Stimulated activated CD4-positive, alpha-beta T cell treated with anti-CD3 and anti-CD28 coated beads, Interleukin-2, amount 100 ng/mL, for 24 hours (primary cell): ENCODE results near the gene NLN.
"Not testable (repeated sequence)": the region's sequence is repeated elsewhere in the genome, so short reads cannot be mapped to it uniquely, and the experiment has no call there.

Experiments used
- DNase-seq, 2 donors: peaks; one replicate each; pipeline ENCODE4 v3.0.0-alpha.2; 2020

Gene NLN

DNA sequence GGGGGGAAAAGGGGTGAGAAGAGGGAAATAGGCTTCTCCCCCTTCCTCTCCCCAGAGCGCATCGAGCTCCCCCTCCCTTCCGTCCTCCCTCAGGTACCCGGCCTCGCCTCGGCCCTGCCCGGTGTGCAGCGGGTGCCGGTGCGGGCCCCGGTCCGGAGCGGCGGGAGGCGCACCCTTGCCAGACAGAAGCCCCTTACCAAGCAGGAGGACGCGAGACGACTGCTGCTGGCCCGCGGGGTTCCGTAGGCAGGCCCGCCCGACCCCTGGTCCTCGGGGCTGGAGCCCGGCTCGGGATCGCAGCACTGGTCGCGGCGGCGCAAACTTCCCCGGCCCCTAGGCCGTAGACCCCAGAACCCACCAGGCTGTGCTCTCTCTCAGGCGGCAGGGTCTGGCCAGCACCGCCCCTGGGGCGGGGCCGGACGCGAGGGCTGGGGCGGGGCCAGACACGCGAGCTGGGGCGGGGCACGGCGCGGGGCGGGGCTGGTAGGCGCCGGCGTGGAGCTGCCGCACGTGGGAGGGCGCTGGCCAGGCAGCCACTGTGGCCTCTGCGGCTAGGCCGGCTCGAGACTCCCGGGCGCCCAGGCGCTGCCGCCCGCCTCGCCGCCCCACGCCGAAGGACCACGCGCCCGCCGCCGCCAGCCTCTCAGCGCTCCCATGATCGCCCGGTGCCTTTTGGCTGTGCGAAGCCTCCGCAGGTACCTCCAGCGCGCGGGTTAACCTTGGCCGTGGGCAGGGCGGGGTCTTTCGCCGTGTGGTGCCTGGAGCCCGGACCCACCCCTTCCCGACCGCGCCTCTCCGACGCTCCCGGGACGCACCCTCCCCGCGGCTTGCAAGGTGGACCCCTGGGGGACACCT is at the start of gene NLN, which contains the start of gene SGTB:
TSS of gene NLN (plus strand) at position 486 of the 855 bp plus-strand sequence. CDS start at position 655, 169 bp downstream.
TSS of gene SGTB (minus strand) at position 390 of the 855 bp plus-strand sequence. CDS start 1,302 bp downstream, outside the sequence.
- DNase-seq: peak; percentile 86 to 90

DNA sequence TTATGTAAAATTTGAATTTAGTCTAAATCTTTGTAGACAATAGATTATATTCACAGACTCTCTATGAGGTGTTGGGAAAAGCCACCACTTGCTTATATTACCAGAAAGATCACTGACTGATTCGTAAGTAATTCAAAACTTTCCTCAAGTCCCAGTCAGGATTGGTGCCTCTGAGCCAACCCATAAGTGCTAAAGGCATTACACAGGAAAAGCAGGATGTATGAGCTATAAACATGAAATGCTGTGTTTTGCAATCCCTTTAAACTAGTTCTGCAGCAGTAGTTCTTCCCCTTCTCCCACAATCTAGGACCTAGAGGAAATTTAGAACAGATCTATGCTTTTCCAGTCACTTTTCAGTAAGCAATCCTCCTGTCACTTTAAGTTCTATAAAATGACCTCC is 49.2 kb upstream of the NLN start:
- no peak for DNase-seq

DNA sequence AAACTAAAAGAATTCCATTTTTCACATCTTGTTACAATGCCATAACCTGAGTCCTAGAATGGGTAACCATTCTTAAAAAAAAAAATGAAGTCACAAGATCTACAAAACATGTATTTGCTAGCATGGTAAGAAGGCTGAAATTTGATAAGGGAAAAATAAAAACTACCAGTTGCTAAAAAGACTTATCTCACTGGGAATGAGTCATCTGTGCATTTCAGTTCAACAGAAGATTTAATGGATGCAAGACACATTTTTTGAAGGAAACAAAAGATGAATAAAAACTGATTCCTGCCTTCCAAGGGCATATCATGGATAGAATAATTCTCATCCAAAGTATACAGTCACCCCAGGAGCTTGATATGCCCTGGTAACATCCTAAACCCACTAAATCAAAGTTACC is 47.3 kb upstream of the NLN start:
- no peak for DNase-seq

DNA sequence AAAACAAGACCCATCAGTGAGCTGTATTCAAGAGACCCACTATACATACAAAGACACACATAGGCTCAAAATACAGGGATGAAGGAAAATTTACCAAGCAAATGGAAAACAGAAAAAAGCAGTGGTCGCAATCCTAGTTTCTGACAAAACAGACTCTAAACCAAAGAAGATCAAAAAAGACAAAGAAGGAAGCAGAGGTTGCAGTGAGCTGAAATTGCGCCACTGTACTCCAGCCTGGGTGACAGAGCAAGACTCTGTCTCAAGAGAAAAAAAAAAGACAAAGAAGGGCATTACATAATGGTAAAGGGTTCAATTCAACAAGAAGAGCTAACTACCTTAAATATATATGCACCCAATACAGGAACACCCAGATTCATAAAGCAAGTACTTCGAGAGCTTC is 45.9 kb upstream of the NLN start:
- DNase-seq: not testable (repeated sequence)

DNA sequence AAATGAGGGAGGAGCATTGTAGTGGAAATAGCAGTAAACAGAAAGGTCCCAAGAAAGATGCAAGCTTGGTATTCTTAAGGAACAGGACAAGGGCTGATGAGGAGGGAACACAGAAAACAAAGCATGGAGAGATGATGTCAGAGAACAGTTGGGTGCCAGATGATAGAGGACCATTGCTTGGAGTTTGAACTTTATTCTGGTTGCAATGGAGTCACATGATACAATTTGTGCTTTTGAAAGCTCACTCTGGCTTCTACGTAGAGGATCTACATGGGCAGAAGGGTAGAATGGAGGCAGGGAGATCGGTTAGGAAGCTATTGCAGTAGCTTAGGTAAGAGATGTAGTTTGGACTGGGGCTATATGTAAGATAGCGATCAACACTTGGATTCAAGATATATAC is 39.9 kb upstream of the NLN start:
- DNase-seq: no peak

DNA sequence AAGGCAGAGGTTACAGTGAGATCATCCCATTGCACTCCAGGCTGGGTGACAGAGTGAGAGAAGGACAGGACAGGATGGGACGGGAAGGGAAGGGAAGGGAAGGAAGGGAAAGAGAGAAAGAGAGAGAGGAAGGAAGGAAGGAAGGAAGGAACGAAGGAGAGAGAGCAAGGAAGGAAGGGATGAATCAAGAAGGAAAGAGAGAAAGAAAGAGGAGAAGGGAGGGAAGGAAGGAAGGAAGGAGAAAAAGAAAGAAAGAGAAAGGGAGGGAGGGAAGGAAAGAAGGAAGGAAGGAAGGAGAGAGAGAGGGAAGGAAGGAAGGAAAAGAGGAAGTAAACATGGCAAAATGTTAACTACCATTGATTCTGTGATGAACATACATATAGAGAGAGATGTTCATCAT is 28.9 kb upstream of the NLN start:
- DNase-seq: no peak

DNA sequence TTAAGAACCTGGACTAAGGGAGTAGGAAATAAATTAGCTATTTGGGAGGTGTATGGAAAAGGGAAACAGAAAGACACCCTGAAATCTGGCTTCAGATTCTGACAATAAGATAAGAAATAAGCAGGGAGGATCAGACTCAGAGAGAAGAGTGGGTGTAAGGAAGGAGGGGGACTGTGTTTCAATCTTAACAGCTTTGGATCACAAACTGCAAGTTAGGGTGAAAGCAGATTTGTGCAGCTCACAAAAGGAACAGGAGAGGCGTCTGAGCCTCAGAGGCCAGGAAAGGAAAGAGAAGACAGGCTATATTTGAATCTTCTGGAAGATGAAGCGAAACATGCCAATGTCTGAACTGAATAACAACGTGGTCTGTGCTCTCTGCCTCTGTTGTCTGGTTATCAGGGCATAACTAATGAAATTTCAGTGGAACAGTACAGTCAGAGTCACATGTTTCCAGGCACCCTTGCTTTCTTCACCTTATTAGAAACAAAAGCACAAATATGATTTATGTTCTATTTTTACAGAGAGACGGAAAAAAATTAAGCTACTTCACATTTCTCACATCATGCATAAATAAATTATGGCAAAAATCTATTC is 26.7 kb upstream of the NLN start:
- no peak for DNase-seq

DNA sequence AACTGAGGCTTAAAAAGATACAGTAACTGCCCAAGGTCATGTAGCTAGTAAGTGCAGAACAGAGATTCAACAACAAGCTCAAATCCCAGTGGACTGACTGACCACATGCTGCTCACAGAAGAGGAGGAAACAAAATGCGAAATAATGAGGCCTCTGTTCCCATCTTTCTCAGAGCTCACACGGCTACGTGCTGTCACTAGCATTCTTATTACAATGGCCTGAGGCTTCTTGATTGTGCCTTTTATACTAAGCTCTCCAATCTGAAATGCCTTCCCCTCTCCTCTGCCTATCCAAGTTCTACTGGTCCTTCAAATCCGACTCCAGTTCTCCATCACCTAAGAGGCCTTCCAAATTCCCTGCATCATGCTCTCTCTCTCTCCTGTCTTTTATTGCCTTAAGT is 26.1 kb upstream of the NLN start:
- DNase-seq: no peak

DNA sequence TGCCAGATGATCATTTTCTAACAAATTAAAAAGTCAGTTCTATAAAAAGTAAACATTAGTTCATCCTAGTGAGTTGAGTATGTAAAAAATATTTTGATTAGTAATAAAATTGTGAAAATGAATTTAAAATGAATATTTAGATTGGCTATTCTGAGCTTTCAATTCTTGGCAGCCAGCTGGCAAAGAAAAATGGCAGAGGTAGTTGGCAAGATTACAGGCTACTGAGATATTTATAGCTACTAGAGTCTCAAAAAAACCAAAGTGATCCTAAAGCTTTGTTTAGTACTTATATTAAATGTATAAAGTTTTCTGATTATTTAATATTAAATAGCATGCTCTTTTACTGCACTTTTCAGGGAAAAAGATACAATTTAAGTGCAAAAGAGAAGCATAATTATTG is 25.1 kb upstream of the NLN start:
- DNase-seq: no peak

DNA sequence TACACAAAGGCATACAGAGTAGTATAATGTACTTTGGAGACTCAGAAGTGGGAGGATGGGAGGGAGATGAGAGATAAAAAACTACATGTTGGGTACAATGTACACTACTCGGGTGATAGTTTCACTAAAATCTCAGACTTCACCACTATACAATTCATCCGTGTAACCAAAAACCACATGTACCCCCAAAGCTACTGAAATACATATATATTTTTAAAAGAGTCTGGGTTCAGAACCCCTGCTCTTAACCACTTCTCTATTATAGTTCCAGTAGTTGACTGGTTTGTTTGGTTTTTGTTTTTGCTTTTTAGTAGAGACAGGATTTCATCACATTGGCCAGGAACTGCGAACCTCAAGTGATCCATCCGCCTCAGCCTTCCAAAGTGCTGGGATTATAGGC is 22.7 kb upstream of the NLN start:
- no peak for DNase-seq

DNA sequence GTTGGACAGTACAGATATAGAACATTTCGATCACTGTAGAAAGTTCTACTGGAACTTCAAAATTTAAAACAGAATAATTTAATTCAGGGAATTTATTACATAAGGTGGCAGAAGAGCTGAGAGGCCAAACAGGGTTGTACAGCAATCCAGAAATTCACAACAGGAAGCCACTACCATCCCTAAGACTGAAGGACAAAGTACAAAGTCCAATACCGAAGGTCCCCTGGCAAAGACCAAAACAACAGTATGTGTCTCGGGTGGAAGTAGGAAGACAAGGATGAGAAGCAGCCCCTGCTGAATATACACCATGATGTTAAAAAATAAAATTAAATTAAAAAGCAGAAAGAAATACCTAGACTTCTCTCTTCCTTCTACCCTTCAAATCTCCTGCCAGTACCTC is 20.0 kb upstream of the NLN start:
- DNase-seq: no peak

DNA sequence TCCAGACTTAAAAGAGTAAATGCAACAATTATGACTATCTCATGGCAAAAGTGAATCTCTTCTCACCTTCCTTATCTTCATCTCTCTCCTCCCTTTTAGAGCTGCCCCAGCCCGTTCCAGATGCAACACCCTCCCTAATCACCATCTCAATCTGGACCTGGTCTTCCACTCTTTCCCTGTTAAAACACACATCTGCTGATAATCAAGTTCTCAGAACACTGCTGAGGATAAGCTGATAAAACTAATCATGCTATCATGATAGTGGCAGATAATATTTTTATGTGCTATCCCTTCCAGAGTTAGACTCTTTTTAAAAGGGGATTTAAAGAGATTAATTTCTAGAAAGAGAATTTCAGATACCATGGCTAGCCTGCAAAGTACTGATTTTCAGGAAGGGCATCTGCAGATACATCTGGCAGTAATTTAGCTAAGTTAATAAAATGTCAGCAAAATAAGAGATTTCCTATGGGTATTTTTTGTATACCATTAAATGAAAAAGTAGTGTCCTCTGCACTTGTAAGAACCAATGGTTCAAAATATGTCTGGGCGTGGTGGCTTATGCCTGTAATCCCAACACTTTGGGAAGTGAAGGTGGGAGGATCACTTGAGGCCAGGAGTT is 17.3 kb upstream of the NLN start:
- no peak for DNase-seq

DNA sequence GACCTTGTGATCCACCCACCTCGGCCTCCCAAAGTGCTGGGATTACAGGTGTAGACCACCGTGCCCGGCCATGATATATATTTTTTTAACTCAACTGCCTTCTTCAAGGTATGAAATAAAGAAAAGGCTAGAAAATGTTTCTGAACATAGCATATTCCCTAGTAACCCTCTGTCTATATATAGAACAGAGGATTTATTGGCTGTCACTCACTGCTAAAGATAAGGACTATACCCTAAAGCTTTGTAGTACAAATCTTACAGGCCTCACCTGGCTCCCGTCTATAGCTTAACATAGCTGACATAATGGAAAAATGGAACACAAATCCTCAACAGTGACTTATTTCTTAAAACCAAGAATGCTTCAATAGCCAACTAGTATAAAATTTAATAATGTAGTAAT is 14.3 kb upstream of the NLN start:
- no peak for DNase-seq

DNA sequence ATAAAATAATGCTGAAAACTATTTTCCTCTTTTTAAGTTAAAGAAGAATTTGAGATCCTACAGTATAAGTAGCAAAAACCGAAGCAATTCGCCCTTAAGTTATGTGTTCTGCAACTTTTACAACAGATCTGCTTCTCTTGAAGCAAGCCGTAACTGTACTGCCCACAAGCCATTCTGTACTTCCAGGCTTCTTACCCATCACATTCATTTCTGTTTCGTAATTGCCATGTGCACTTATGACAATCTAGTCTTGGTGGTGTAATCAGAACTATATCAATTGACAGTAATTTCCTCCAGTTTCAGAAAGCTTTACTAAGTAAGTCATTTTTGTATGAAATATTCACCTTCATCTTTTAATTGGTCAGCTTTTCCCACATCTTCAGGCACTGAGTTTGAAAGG is 13.9 kb upstream of the NLN start:
- no peak for DNase-seq

DNA sequence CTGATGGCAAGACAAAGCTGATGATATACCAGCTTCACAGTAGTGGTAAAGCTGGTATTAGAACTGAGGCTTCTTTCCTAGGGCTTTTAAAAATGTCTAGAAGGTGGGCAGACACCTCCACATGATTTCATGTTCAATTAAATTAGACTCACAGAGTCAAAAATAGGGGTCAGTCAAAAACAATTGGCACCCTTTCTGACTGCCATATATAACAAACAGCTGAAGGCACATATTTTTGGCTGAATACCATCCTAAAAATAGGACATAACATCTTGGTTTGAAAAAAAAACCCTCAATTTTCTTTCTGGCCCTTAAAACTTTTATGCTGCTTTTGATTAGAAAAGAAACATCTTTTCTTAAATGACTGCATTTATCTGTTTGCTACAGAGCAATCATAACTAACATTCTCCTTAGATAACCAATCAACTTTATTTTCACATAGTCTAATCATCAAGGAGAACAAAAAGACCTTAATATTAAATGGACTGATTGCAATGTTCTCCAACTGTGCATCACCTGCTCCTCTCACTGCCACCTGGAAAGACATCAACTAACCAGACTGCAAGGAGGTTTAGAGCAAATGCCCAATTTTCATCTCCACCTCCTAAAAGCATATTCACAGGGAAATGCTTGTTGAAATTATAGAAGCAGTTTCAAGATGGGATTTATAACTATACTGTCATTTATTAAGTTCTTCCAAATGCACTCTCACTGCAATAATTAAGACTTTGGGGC is 3.3 kb upstream of the NLN start:
- DNase-seq: no peak

DNA sequence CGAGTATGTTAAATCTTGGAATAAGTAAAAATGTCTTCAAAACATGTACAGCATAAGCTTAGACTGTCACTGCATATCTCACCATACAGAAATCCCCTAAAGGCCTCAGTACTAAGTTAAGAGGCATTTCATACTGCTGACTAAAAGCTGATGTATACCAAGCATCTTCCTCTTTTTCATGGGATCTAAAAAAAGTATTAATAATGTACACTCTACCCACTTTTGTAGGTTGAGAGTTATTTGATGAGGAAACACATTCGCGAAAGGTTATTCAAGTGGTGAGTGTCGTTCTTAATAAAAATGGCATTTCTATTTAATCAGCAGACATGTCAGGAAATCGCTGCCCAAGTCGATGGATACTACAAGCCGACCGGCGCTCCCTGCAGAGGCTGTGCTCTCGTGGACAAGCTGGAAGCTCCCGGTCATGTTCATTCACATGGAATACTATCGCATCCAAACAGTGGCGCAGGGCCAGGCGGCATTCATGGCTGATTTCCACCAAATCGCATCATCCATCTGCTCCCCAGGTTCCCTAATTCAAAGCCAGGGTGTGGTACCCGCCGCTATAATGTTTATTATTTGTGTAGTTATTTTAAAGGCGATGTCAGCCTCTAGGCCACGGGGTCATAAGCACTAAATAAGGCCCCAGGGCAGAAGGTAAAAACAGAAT is 820 bp upstream of the NLN start:
- DNase-seq: peak; percentile 30 to 37

DNA sequence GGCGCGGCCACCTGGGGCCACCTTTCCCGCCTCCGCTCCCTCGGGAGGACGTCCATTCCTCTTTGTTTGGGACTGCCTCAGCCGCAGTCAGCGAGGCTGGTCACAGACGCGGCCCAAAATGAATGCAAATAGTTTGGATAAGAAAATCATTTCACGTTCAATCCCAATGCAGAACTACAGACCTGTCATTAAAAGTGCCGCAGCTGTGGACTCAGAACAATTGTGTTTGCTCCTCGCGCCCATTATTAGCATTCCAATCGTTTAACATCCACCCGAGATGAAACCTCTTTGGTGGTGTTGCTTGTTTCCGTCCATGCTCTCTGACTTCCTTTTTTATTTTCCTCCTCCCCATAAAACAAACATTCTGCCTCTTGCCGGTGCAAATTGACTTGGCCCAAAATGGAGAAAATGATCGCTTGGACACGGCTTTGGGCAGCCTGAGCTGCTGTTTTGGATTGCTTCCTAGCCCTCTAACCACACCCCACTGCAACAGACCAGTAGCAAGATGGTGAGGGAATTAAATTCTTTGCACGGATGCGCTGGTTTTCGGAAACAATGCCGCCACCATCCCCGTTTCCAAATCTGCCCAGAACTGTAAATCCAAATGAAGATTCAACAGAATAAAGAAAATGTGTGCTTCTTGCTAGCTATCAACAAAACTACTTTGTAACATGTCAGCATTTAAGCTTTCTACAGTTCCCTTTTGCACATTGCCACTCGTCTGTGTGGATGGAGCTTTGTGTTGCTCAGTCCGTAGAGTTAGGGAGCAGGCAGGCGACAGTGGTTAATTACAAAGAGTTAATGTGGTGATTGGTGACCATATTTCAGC is 784 bp downstream of the NLN start:
- DNase-seq: no peak

DNA sequence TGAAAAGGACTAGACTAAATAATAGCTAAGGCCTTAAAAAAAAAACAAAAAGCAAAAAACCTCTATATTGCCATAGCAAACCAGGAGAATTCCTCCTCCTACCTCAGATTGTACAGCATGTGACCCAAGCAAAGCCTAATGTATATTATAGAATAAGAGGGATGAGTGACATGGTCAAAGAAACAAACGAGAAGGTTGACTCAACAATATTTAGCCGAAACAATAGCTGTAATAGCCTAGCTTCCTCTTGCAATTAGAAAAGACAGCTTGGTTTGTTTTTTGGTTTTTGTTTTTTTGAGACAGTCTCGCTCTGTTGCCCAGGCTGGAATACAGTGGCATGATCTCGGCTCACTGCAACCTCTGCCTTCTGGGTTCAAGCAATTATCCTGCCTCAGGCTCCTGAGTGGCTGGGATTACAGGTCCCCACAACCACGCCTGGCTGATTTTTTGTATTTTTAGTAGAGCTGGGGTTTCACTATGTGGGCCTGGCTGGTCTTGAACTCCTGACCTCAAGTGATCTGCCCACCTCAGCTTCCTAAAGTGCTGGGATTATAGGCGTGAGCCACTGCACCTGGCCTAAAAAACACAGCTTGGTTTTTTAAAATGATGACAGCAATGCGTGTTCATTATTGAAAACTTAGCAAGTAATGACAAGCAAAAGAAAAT is 5.6 kb downstream of the NLN start:
- DNase-seq: no peak

DNA sequence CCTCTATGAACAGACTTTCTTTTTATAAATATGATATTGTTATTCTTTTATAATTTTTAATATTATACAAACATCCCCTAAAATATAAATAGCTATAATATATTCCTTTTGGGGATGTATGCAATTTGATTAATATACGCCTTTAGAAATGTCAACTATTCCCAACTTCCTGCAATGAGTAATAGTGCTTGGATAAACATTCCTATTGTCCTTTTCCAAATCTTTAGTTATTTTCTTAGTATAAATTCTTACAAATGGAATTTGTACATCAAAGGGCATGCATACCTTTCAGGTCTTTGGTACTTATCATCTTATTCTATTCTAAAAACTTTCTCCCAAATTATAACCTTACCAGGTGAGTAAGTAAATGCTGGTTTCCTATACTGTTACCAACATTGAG is 6.2 kb downstream of the NLN start:
- no peak for DNase-seq

DNA sequence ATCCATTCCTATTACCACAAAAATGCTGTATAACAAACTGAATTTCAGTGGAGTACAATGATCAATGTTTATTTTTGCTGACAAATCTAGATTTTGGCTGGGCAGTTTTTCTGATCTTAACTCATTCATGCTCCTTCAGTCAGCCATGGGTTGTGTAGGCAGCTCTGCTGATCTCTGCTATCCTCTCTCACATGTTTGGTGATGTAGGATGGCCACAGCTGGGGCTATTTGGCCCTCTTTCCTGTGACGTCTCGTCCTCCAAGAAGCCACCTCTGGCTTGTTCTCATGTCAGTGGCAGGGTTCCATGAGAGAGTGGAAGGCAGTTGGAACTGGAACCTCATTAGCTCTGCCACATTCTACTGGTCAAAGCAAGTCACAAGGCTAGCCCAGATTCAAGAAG is 8.9 kb downstream of the NLN start:
- DNase-seq: no peak

DNA sequence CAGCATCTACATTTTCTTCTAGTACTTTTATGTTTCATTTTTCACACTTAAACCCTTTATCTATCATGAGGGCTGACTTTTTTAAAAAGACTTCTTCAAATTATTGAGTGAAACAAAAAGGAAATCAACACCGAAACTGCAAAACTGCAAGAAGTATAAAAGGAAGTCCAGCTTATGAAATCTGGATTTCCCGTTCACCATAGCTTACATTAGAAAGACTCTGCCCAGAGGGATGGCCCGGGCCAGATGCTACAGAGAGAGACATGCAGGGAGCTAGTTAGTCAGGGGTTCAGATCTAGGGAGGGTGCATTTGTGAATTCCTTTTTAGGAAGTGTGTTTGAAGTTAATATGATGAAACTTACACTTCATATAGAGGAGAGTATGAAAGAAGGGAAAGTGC is 10.0 kb downstream of the NLN start:
- not testable (repeated sequence) for DNase-seq
